ENCODE measurements around the gene TNK1.

DNA sequence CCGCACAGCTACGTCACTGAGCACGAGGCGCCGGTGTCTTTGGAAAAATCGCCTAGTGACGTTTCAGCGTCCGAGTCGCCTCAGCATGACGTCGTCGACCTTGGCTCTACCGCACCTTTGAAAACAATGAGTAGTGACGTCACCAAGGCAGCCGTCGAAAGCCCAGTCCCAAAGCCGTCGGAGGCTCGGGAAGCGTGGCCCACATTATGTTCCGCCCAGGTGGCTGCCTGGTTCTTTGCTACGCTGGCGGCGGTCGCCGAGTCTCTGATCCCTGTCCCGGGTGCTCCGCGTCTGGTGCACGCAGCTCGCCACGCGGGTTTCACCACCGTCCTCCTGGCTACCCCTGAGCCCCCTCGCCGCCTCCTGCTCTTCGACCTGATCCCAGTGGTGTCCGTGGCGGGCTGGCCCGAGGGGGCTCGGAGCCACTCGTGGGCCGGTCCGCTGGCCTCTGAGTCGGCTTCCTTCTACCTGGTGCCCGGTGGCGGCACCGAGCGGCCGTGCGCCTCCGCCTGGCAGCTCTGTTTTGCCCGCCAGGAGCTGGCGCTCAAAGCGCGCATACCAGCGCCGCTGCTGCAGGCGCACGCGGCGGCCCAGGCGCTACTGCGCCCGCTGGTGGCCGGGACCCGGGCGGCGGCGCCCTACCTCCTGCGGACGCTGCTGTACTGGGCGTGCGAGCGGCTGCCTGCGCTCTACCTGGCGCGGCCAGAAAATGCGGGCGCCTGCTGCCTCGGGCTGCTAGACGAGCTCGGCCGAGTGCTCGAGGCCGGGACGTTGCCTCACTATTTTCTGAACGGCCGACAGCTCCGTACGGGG is 55.9 kb downstream of the TNK1 start:
- TF ChIP-seq POLR2A (IDR thresholded peaks at IDR 0.05) = no peak
- TF ChIP-seq, protein P1, sequence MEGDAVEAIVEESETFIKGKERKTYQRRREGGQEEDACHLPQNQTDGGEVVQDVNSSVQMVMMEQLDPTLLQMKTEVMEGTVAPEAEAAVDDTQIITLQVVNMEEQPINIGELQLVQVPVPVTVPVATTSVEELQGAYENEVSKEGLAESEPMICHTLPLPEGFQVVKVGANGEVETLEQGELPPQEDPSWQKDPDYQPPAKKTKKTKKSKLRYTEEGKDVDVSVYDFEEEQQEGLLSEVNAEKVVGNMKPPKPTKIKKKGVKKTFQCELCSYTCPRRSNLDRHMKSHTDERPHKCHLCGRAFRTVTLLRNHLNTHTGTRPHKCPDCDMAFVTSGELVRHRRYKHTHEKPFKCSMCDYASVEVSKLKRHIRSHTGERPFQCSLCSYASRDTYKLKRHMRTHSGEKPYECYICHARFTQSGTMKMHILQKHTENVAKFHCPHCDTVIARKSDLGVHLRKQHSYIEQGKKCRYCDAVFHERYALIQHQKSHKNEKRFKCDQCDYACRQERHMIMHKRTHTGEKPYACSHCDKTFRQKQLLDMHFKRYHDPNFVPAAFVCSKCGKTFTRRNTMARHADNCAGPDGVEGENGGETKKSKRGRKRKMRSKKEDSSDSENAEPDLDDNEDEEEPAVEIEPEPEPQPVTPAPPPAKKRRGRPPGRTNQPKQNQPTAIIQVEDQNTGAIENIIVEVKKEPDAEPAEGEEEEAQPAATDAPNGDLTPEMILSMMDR (IDR thresholded peaks at IDR 0.05) = peak; percentile 62 to 96

All from suprapubic skin (tissue), 3 donors.